Fibroblast of lung (primary cell): ENCODE data around the gene NLRP3.

Source experiments
- CTCF ChIP-seq, 2 donors: IDR thresholded peaks in 1 of 2; conservative IDR thresholded peaks in 1 of 2; 1 replicate in 1 of 2; 2 replicates in 1 of 2; pipeline ENCODE4 v1.5.1; 2011 to 2012; ENCODE audit warnings: low read length in 2 of 2, control low read depth in 1 of 2, inconsistent platforms in 1 of 2, low read depth in 1 of 2, mild to moderate bottlenecking in 1 of 2
- EZH2 ChIP-seq: IDR thresholded peaks from 2 replicates; pipeline ENCODE4 v1.5.1; 2012; ENCODE audit warnings: low read length, control low read depth, mild to moderate bottlenecking; ENCODE audit errors: missing control alignments

GRCh38 chr1:247401310-247402119 lies 14.5 kb upstream of the NLRP3 start:
- TF ChIP-seq CTCF (conservative IDR thresholded peaks at IDR 0.05 in 1 of 2, IDR thresholded peaks at IDR 0.05 in 1 of 2; ENCODE audit: low read depth in 1 of 2, low read length in 2 of 2), result no peak
- no peak for TF ChIP-seq EZH2
